Neural progenitor cell (in vitro differentiated cells): ENCODE results near the gene GIT1.

Source experiments
- CTCF ChIP-seq: fragments of 200-600 bp; sonication (generic); IDR thresholded peaks from 2 replicates; pipeline ENCODE4 v1.5.1; 2017; ENCODE audit warnings: antibody characterized with exemption, mild to moderate bottlenecking
- EZH2 ChIP-seq: fragments of 200-600 bp; sonication (generic); IDR thresholded peaks from 2 replicates; pipeline ENCODE4 v1.6.1; 2017; ENCODE audit warnings: antibody characterized with exemption, mild to moderate bottlenecking, moderate library complexity
- EZH2phosphoT487 ChIP-seq: fragments of 200-600 bp; sonication (generic); IDR thresholded peaks from 2 replicates; pipeline ENCODE4 v1.6.1; 2017; ENCODE audit warnings: antibody characterized with exemption

GRCh38 chr17:29568331-29569244, 20.9 kb downstream of the GIT1 start, which contains the start of gene TP53I13:
- TF ChIP-seq CTCF (no peak), EZH2 (no peak), EZH2phosphoT487 (no peak)
